ENCODE measurements around the gene PCMTD2. TPM values are rescaled to one million over a fixed set of nuclear protein-coding genes. Genes with fewer than 3 reads are reported as not detected.

The PCMTD2 gene
- 89.1 TPM for total RNA-seq

GRCh38 chr20:64255361-64256281 lies at the start of gene PCMTD2:
Gene PCMTD2 (plus strand): TSS chr20:64255748. CDS start chr20:64259966, 4,218 bp downstream.
- DNase-seq, result peak; percentile 94

GRCh38 chr20:64206614-64207013 lies 48.9 kb upstream of the PCMTD2 start:
- DNase-seq, result no peak

DNA sequence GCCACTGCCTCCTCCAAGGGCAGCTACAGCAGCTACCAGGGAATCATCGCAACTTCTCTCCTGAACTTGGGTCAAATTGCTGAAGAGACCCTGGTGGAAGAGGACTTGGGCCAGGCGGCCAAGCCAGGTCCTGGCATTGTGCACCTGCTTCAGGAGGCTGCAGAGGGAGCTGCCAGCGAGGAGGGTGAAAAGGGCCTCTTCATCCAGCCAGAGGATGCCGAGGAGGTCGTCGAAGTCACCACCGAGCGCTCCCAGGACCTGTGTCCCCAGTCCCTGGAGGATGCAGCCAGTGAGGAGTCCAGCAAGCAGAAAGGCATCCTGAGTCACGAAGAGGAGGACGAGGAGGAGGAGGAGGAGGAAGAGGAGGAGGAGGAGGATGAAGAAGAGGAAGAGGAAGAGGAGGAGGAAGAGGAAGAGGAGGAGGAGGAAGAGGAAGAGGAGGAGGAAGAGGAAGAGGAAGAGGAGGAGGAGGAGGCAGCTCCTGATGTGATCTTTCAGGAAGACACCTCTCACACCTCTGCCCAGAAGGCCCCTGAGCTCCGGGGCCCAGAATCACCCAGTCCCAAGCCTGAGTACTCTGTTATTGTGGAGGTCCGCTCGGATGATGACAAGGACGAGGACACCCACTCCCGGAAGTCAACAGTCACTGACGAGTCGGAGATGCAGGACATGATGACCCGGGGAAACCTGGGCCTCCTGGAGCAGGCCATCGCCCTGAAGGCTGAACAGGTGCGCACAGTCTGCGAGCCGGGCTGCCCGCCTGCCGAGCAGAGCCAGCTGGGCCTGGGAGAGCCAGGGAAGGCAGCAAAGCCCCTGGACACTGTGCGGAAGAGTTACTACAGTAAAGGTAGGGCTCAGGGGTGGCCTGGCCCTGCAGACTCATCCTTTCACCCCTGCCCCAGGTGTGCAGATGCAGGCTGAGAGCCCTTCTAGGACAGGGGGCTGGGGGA lies 47.6 kb upstream of the PCMTD2 start:
- no peak for DNase-seq

DNA sequence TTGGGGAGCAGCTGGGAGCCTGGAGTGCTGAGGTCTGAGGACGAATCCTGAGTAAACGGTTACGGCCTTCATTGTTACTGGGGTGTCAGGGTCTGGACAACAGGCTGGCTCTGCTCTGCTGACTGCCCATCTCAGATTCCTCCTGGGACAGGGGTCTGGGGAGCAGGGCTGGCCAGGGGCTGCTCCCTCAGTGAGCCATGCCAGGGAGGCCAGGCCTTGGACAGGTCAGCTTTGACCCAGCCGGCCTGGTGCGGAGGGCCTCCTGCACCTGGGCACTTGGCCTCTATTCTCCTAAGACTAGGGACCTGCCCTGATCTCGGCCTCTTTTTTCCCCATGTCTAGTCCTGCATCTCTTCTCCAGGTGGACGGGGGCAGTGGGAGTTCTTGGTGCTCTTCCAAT lies 46.4 kb upstream of the PCMTD2 start:
- DNase-seq, result no peak

- DNase-seq, result no peak
Measured at GRCh38 chr20:64210656-64211369, 44.7 kb upstream of the PCMTD2 start.

- DNase-seq, result no peak
Measured at GRCh38 chr20:64211874-64212658, 43.5 kb upstream of the PCMTD2 start.

- DNase-seq, result peak; percentile 78
Measured at GRCh38 chr20:64212755-64213154, 42.8 kb upstream of the PCMTD2 start.

- DNase-seq, result no peak
Measured at GRCh38 chr20:64214113-64214512, 41.4 kb upstream of the PCMTD2 start.

DNA sequence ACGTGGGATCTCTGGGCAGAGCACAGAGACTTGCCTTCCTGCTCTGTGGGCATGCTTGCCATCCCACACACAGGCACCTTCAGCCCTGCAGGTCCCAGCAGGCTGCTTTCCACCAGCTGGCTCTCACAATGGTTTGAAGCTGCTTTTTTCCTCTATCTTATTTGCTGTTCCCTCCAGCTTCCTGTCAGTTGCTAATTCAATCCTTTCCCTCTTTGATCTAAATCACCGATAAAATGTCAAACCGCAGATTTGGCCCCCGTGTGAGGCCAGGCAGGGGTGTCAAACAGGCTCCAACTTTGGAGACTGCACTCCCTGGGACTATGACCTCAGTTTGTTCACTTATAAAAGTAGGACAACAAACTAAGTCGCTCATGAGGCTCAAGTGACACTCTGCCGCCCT lies 40.6 kb upstream of the PCMTD2 start:
- no peak for DNase-seq

DNA sequence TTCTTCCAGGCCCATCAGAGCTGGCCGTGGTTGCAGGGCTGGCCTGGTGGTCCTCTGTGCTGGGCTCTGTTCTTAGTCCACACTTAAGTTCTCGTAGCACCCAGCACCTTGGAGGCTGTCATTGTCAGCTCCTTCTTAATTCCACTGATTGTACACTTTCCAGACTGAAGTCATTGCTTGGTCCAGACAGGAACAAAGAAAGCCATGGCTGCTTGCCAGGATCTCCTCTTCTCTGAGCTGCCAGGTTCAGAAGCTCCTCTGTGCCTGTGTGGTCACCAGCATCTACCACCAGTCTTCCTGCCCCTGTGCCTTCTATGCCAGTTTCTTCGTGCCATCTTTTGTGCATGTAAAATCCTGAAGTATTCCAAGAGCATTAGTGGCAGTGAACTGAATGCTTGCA lies 39.5 kb upstream of the PCMTD2 start:
- no peak for DNase-seq

GRCh38 chr20:64216910-64217309 lies 38.6 kb upstream of the PCMTD2 start:
- no peak for DNase-seq

DNA sequence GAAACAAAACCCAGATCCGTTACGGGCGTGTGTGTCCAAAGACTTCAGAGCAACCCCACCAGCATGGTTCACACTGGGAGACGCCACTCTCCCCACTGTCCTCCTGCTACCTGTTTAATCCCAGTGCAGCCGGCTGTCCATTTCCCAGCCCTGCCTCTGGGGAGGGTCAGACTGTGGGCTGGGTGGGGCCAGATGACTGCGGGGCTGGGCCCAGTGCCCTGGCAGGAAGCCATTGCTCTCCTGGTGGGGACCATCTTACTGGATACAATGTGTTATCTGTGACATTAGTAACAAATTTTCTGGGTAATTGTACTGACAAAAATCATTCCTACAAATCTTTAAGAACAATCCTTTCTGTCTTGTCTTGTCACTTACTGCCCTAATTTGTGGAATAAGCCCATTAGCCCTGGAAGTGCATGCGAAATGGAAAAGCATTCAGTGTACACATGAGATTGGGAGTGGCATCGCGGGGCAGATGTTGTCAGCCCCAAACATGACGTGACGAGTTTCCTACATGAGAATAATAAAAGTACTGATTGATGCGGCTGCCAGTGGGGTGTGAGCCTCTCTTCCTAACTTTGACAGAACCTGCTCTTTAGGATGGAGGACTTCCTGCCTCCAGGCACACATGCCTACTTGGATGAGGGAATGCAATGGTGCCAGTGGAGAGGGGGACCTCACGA lies 37.9 kb upstream of the PCMTD2 start:
- peak; percentile 50 for DNase-seq

DNA sequence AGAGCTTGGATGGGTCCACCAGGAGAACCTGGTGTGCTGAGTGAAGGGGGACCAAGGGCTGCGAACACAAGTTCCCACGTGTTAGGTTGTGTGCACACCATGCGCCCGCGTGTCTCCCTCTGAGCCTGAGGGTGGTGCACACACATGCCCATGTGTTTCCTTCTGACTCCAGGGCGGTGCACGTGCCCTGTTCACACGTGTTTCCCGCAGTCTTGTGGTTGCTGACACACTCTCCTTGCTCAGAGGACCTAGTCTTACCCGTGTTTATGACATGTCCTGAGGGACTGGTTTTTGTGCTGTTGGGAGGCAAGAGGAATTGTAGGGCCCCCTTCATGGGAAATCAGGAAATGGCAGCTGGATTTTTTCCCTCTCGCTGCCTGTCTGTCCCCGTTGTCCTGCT lies 36.3 kb upstream of the PCMTD2 start:
- DNase-seq, result no peak

DNA sequence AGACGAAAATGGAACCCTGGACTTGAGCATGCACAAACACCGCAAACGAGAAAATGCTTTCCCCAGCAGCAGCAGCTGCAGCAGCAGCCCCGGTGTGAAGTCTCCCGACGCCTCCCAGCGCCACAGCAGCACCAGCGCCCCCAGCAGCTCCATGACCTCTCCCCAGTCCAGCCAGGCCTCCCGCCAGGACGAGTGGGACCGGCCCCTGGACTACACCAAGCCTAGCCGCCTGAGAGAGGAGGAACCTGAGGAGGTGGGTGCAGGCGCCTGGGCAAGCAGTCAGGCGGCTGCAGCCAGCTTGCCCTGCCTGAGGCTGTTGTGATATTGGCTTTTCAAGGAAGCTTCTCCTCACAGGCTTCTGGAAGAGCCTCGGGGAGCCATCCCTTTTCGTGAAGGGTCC lies 35.8 kb upstream of the PCMTD2 start:
- no peak for DNase-seq

DNA sequence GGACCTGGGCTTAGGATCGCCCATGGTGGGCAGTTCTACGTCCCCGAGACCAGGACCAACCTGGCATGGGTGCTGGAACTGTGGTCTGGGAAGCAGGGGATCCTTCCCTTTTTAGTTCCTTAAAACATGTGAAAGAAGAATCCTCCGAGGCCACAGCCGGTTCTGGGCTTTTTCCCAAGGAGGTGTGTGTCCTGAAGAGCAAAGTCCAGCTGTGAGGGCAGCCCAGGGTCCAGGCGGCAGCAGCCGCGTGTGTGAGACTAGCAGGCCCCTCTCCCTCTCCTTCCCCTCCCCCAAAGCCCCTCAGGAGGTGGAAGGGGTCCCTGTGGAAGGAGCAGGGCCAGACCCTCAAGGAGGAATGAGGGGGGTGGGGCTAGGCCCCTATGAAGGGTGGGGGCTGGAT lies 35.1 kb upstream of the PCMTD2 start:
- DNase-seq, result no peak

- no peak for DNase-seq
Measured at GRCh38 chr20:64220891-64221527, 34.5 kb upstream of the PCMTD2 start.

DNA sequence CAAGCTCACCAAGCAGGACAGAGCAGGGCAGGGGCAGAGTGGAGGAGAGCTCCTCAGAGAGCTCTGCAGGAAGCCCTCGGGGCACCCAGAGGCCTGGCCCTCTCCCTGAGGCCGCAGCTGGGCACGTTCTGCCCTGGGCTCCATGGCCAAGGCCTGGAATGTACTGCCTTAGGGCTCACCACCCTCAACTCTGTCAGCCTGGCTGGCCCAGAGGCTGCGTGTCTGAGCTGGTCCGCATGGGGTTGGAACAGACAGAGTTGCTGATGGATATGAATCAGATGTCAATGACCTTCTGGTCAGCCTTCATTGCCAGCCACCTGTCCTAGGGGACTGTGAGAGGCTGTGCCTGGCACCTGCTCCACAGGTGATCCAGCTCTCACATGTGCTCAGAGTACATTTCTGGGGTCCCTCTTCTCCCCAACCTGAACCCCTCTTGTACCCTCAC lies 33.2 kb upstream of the PCMTD2 start:
- DNase-seq, result peak; percentile 39

DNA sequence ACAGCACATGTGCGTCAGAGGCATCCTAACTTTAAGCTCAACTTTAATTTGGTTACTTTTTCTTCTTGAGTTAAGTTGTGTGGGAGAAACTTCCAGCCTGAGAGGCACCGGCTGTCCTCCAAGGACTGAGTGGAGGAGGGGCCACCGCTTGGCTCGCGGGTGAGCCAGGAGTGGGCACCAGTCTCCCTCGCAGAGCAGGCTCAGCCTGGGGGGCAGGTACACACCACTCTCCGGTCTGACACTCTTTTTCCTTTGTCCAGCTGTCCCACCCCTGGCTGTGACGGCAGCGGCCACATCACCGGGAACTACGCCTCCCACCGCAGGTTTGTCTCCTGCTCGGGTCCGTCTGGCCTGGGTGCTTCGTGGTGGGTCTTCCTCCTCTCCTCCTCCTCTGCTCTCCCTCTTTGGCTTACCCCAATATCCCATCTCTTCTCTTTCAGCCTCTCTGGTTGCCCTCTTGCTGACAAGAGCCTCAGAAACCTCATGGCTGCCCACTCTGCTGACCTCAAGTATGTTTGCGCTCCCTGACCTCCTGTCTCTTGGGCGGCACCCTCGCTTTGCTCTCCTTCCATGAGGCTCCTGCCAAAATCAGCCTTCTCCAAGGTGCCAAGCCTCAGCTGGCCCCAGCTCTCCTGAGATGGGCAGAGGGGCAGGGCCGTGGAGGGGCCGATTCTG lies 32.6 kb upstream of the PCMTD2 start:
- peak; percentile 28 for DNase-seq

- peak; percentile 86 for DNase-seq
Measured at GRCh38 chr20:64223526-64224067, 32.0 kb upstream of the PCMTD2 start.

All from tongue (tissue), 2 donors.